Ascending aorta (tissue), 2 donors: ENCODE data around the gene ANTXR1. TPM values are rescaled to one million over a fixed set of nuclear protein-coding genes. Genes with fewer than 3 reads are reported as not detected.
A peak's percentile ranks its signal among the peaks of the same experiment; 100 is the strongest.

Source experiments
- DNase-seq, 2 donors: peaks; one replicate each; pipeline ENCODE4 v3.0.0-alpha.2; 2019; ENCODE audit warnings: low spot score in 2 of 2
- H3K27ac ChIP-seq, 2 donors: fragments of 200-600 bp; sonication (generic); one replicate each; pipeline ENCODE4 v1.5.1; 2016 to 2017; ENCODE audit warnings: mild to moderate bottlenecking in 1 of 2
- H3K27me3 ChIP-seq: fragments of 200-600 bp; sonication (generic); one replicate; pipeline ENCODE4 v1.5.1; 2017
- H3K36me3 ChIP-seq, 2 donors: fragments of 200-600 bp; sonication (generic); one replicate each; pipeline ENCODE4 v1.5.1; 2016
- H3K4me1 ChIP-seq, 2 donors: fragments of 200-600 bp; sonication (generic); one replicate each; pipeline ENCODE4 v1.5.1; 2016 to 2017; ENCODE audit warnings: mild to moderate bottlenecking in 1 of 2
- H3K4me3 ChIP-seq, 2 donors: fragments of 200-600 bp; sonication (generic); one replicate each; pipeline ENCODE4 v1.5.1; 2016 to 2017; ENCODE audit warnings: mild to moderate bottlenecking in 1 of 2
- H3K9me3 ChIP-seq, 2 donors: fragments of 200-600 bp; sonication (generic); one replicate each; pipeline ENCODE4 v1.5.1; 2016
- CTCF ChIP-seq, 3 experiments: fragments of 200-600 bp in 2 of 3; fragments of 450-650 bp in 1 of 3; sonication (generic) in 2 of 3; IDR thresholded peaks; one replicate each; pipeline ENCODE4 v1.5.1; 2016 to 2019; ENCODE audit warnings: antibody characterized with exemption in 3 of 3, mild to moderate bottlenecking in 1 of 3, moderate library complexity in 1 of 3
- intact Hi-C: fragments of 100-400 bp; cut with DNase I; formaldehyde crosslinking; loops from one replicate; pipeline ENCODE4 v1.15.1; 2023
- total RNA-seq: library from RNA; depleted of rRNA; stranded (reverse); fragments of >200 nt; gene quantifications from one replicate; pipeline ENCODE4 v1.1.0, GENCODE V29; 2016

ANTXR1 gene
- total RNA-seq, 1 donor from 2014 or later: 90.3 TPM

GRCh38 chr2:69030800-69031428 is 17.9 kb downstream of the ANTXR1 start:
- Histone ChIP-seq H3K9me3 (peaks cover 0 to 7% of the 10 kb centered on the region in 2 donors), H3K27ac (peak overlapping the region in 1 of 2 donors; percentile 31), H3K27me3 (no peaks in the 10 kb centered on the region), H3K36me3 (no peaks in the 10 kb centered on the region), H3K4me3 (no peak overlapping the region), H3K4me1 (peaks cover 3 to 28% of the 10 kb centered on the region in 2 donors)
- intact Hi-C loops: no loop called here
- no peak for TF ChIP-seq CTCF (IDR thresholded peaks at IDR 0.05)
- no peak for DNase-seq

DNA sequence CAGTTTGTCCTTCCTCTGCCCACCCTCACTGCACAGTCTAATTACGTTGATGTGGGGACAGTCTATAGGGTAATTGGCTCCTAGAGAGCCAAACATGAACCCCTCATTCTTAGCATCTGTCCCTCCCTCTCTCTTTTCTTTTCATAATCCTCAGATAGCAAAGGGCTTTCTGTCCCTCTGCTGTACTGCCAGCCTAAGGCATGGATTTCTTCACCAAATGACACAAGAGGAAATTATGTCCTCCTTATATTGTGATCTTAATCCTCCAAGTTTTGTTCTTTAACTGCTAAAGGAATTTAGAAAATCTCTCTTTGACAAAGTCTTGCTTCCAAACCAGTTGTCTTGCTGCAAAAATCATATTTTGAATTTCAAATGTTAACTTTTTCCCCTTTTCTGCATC is 18.5 kb downstream of the ANTXR1 start:
- no peak for DNase-seq
- intact Hi-C loops: no loop called here
- Histone ChIP-seq H3K9me3 (peaks cover 0 to 7% of the 10 kb centered on the region in 2 donors), H3K4me1 (peaks cover 3 to 28% of the 10 kb centered on the region in 2 donors), H3K27me3 (no peaks in the 10 kb centered on the region), H3K27ac (peak overlapping the region in 1 of 2 donors; percentile 31), H3K36me3 (no peaks in the 10 kb centered on the region), H3K4me3 (no peak overlapping the region)
- TF ChIP-seq CTCF (IDR thresholded peaks at IDR 0.05): no peak

- intact Hi-C loops: no loop called here
- peaks cover 3 to 28% of the 10 kb centered on the region in 2 donors for H3K4me1 ChIP-seq
- H3K27me3 ChIP-seq: no peaks in the 10 kb centered on the region
- no peak for DNase-seq
- no peak for TF ChIP-seq CTCF (IDR thresholded peaks at IDR 0.05)
- H3K4me3 ChIP-seq: no peak overlapping the region
- no peaks in the 10 kb centered on the region for H3K36me3 ChIP-seq
- peaks cover 0 to 7% of the 10 kb centered on the region in 2 donors for H3K9me3 ChIP-seq
- peak overlapping the region in 1 of 2 donors; percentile 31 for H3K27ac ChIP-seq
Observed at GRCh38 chr2:69032336-69032735, 19.4 kb downstream of the ANTXR1 start.

DNA sequence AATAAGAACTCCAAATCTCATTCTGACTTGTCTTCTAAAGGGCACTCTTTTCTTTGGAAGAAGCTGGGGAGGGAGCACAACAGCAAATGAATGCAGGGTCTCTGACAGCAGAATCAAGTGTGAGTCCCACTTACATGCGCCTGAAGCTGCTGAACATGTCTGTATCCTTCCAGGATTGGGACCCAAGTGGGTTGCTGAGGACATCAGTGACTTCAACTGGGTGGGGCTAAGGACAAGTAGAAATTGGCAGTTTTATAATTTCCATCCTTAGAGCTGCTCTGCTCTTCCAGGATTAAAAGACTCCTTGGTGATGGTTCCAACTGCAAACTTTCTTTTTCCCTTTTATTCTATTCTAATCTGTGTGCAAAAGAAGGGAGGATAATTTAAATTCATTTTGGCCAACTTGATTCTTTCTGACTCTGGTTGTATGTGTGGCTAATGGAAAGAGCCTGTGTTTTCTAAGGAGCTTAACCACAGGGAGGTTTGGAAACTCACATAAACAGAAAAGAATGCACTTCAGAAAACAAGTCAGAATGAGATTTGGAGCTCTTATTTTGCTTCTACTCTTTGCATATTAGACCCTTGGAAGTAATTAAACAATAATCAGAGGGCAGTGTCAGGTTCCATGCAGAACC is 20.6 kb downstream of the ANTXR1 start:
- no peaks in the 10 kb centered on the region for H3K27me3 ChIP-seq
- H3K36me3 ChIP-seq: no peaks in the 10 kb centered on the region
- no peak overlapping the region for H3K4me3 ChIP-seq
- H3K27ac ChIP-seq: peak overlapping the region; percentile 47 to 68
- H3K9me3 ChIP-seq: no peaks in the 10 kb centered on the region
- no peak for TF ChIP-seq CTCF (IDR thresholded peaks at IDR 0.05)
- peaks cover 3 to 28% of the 10 kb centered on the region in 2 donors for H3K4me1 ChIP-seq
- no peak for DNase-seq
- intact Hi-C loops: no loop called here

GRCh38 chr2:69034122-69034521 is 21.1 kb downstream of the ANTXR1 start:
- H3K9me3 ChIP-seq: no peaks in the 10 kb centered on the region
- intact Hi-C loops: no loop called here
- peaks cover 3 to 28% of the 10 kb centered on the region in 2 donors for H3K4me1 ChIP-seq
- TF ChIP-seq CTCF (IDR thresholded peaks at IDR 0.05): no peak
- DNase-seq: no peak
- H3K4me3 ChIP-seq: no peak overlapping the region
- no peaks in the 10 kb centered on the region for H3K36me3 ChIP-seq
- H3K27me3 ChIP-seq: no peaks in the 10 kb centered on the region
- H3K27ac ChIP-seq: peak overlapping the region; percentile 47 to 68
